PC-9 (cell line): Measurements from ENCODE around the gene DEFB119.

Experiments used
- CTCF ChIP-seq: fragments of 200-600 bp; sonication (generic); conservative IDR thresholded peaks from 2 replicates; pipeline ENCODE4 v1.6.1; 2017; ENCODE audit warnings: mixed run types, antibody characterized with exemption, mild to moderate bottlenecking, moderate library complexity
- EZH2 ChIP-seq: fragments of 200-600 bp; sonication (generic); IDR thresholded peaks from 2 replicates; pipeline ENCODE4 v1.8.0; 2017; ENCODE audit warnings: antibody characterized with exemption, low read depth

DNA sequence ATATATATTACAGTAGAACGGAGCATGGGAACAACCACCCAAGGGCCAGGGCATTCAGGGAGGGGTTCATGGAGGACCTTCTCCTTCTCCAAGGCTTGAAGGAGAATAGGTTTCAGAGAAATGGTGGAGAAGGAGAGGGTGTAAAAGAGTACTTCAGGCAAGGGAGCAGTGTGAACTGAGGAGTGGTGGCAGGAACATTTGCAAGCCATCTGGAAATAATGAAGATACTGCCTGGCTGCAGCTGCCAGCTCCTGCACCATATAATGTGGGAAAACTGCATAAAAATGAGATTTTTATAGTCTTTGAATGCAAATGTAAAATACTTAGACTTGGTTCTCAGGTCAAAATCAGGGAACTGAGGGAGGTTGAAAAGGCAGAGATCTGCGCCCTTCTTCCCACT lies 25.3 kb upstream of the DEFB119 start:
- no peak for TF ChIP-seq CTCF
- no peak for TF ChIP-seq EZH2
